ENCODE results near the gene PTPRD.

Gene PTPRD

DNA sequence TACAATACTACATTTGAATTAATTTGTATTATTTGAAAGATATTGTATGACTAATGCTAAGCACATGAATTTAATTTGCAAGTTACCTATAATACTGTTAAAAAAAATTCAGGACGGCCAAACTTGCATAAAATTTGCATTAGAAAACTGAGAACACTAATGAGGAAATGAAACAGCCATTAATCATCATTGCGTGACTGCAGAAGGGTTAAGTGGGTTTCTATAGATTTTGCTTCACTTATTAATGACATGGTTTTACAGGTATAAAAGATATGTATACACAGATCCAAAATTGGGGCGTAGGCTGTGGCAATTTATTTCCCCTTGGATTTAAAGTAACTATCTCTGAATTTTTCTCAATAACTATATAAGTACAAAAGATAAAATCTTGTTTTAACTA, 882.6 kb downstream of the PTPRD start:
- no peak overlapping the region for H3K4me3 ChIP-seq (ENCODE audit: low read length)
- TF ChIP-seq ZNF274 (IDR thresholded peaks at IDR 0.05; ENCODE audit: low read depth, low read length), result no peak

DNA sequence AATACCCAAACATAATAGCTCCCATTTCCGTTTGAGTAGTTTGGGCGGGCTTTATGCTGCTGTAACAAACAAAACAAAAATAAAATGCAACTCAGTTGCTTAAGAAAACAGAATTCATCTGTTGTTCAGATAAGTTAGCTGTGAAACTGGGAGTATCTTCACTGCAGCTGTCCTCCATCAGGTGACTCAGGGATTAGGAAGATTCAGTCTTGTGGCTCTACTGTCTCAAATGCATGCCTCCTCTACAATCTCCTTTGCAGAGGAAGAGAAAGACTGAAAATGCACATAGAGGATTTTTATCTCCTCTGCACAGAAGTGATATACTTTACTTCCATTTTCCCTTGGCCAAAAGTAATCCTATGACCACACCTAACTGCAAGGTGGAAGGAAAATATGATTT, 883.7 kb downstream of the PTPRD start:
- H3K4me3 ChIP-seq (ENCODE audit: low read length), result no peak overlapping the region
- TF ChIP-seq ZNF274 (IDR thresholded peaks at IDR 0.05; ENCODE audit: low read depth, low read length), result no peak

DNA sequence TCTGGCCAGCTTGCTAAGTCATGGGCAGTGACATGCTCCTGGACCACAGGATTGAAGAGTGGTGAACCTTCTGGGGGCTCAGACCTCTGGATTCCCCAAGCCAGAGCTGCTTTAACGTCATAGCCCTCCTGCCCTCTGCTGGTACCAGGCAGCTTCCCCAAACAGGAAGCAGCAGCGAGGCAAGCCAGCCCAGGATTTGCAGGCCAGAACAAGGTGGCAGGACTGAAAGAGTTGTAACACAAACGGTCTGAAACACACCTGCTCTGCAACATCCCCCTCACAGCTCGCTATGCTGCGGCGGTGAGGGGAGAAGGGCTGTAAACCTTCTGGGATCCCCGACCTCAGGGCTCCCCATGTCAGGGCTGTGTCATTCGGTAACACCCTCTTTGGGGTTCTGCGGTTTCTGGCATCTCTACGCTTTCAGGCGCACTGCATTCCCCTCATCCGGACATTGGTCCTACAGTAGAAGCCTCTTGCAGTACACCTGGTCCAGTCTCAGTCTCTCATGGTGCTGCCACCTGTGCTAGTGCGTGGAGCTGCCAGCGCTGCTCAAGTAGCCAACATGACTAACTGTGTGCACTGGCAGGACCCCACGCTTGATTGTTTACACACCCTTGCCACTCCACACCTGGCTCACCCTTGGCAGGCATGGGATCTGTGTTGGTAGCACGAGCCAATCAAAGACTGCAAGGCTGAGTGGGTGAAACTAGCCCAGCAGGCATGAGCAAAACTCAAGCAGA, 893.3 kb downstream of the PTPRD start:
- H3K4me3 ChIP-seq (ENCODE audit: low read length), result no peak overlapping the region
- no peak for TF ChIP-seq ZNF274 (IDR thresholded peaks at IDR 0.05; ENCODE audit: low read depth, low read length)

DNA sequence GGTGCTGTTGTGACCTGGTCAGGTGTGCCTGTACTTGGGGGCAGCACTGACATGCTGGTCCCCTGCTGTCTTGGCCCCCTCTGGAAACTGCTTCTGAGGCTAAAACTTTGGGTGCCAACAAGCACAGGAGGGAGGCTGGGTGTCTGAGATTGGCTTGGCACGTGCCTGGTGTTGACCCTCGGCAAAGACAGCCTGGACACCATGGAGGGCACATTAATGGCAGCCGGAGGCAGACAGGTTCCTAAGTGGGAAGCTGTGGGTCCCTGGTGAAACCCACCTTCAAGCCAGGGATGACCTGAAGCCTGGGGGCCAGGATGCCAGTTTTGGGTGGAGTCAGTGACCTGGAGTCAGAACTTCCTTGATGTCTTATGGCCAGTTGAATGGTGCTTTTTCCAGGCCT, 894.1 kb downstream of the PTPRD start:
- TF ChIP-seq ZNF274 (IDR thresholded peaks at IDR 0.05; ENCODE audit: low read depth, low read length), result no peak
- no peak overlapping the region for H3K4me3 ChIP-seq (ENCODE audit: low read length)

DNA sequence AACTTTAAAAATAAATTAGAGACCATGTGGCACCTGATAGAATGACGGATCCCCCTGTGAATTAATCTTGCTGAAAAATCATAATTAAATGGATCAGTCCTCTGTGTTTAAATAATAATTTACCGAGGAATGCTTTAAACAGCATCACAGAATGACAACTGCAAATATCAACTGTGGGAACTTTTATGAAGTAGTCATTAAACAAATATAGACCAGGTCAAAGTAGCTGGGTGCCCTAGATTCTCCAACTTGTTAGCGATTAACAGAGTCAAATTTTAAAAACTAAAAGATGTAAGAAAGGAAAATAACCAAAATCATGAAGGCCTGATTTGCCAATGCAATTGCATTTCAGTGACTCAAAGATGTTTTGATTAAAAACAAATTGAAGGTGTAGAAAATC, 933.4 kb downstream of the PTPRD start:
- no peak overlapping the region for H3K4me3 ChIP-seq (ENCODE audit: low read length)
- no peak for TF ChIP-seq ZNF274 (IDR thresholded peaks at IDR 0.05; ENCODE audit: low read depth, low read length)

DNA sequence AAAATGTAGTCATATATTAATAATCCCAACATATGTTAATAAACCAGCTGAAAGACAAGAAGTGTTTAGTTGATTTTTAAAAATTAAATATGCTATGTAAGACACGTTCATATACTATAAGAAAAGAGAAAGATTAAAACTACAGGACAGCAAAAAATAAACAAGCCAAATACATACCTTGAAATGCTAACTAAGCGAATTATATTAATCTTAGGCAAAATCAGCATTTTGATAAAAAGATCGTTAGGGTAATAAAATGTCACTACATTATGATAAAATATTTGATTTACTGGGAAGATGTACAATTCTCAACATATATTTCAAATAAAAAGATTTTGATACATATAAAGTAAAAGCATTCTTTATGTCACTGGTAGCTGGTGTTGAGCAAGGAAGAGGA, 938.3 kb downstream of the PTPRD start:
- H3K4me3 ChIP-seq (ENCODE audit: low read length), result no peak overlapping the region
- TF ChIP-seq ZNF274 (IDR thresholded peaks at IDR 0.05; ENCODE audit: low read depth, low read length), result no peak

DNA sequence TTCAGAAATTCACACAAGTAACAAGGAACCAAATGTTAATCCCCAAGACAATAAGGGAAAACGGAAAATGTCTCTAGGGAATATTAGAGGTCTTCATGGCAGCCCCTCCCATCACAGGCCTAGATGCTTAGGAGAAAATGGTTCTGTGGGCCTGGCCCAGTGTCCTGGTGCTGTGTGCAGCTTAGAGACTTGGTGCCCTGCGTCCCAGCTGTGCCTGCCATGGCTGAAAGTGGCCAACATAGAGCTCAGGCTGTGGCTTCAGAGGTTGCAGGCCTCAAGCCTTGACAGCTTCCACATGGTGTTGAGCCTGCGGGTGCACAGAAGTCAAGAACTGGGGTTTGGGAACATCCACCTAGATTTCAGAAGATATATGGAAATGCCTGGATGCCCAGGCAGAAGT, 942.3 kb downstream of the PTPRD start:
- TF ChIP-seq ZNF274 (IDR thresholded peaks at IDR 0.05; ENCODE audit: low read depth, low read length), result no peak
- H3K4me3 ChIP-seq (ENCODE audit: low read length), result no peak overlapping the region

DNA sequence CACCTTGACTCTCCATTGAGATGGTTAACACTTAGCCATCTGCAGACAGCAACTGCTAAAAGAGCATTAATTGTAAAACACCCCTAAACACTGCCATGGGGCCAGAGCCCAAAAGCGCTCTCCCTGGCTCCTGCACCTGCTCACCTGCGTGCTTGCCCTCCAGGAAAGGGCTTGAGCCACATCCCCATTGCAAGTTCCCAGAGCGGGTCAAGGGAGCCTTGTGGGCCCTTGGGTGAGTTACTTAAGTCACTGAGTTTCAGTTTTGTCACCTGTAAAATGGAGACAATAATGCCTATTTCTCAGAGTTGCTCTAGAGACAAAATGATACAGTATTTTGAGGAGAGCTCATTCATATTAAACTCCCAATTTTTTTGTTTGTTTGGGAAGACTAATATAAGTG, 967.8 kb downstream of the PTPRD start:
- no peak overlapping the region for H3K4me3 ChIP-seq (ENCODE audit: low read length)
- TF ChIP-seq ZNF274 (IDR thresholded peaks at IDR 0.05; ENCODE audit: low read depth, low read length), result no peak

DNA sequence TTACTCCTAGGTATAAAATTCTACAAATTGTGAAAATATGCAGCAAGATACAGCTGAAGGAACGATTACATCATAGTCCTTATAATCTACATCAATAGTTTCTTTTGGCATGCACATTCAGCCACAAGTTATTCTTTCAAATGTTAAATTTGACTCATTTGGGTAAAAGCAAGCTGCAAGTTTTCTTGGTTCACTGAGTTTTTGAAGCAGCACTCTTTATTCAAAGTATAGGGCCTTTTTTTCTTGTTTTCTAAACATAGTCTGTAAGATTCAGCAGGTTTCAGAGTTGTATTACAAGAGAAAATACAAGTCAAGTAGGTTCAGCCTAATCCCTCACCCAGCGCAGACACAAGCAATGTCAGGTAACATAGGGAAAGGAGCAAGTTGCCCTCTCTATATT, 981.5 kb downstream of the PTPRD start:
- TF ChIP-seq ZNF274 (IDR thresholded peaks at IDR 0.05; ENCODE audit: low read depth, low read length), result no peak
- H3K4me3 ChIP-seq (ENCODE audit: low read length), result no peak overlapping the region

DNA sequence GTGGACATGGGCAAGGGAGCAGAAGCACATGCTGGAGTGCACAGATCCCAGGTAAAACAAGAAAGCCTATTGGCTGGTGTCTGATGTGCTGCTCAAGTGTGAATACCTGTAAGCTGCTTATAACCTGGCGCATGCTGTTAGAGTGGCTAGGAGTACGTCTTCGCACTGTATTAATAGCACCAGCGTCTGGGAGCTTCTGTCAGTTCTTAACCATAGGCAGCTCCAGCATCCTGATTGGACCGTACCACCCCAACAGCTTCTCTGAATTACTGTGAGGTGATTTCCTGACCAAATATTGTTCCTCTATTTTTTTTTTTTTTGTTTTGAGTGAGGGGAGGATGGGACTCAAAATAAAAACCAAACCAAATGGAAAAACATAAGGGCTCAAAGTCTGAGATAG, 987.6 kb downstream of the PTPRD start:
- no peak overlapping the region for H3K4me3 ChIP-seq (ENCODE audit: low read length)
- no peak for TF ChIP-seq ZNF274 (IDR thresholded peaks at IDR 0.05; ENCODE audit: low read depth, low read length)

DNA sequence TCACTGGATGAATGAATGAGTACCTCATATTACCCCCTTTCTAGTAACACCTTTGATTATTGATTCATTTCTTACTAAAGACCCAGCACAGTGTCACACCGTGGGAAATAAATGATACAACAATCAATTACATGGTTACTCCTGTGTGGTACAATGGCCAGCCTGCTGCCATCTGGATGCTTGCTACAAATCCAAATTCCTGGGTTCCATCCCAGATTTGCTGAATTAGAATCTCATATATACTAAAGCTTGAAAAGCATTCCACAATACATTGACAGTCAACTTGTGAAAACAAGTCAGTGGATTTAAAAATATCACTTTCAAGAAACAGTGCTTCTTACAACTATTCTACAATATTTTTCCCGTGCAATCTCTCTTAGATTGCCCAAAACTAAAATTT, 989.3 kb downstream of the PTPRD start:
- no peak overlapping the region for H3K4me3 ChIP-seq (ENCODE audit: low read length)
- no peak for TF ChIP-seq ZNF274 (IDR thresholded peaks at IDR 0.05; ENCODE audit: low read depth, low read length)

DNA sequence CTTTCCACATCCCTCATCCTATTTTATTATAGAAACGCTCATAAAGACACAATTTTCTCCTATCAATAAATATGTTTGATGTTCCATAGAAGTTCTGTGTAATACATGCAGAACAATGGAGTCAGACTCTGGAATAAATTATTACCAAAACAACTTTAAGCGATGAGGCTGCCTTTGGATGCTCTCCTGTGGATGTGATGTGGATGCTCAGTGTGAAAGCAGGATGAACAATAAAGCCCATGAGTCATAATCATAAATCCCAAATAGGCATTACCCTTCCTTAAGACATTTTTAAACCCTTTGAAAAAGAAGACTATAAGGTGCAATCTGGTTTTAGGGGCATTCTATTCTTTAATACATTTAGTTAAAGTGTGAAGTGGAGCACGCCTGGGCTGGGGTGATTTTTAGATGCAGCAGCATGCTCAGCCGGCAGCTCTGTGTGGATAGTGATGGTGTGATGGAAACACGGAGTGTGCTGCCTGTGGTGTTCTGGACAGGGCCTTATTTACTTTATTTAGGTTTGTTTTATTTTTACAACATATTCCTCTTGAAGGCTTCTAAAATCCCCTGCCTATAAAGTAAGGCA, 991.4 kb downstream of the PTPRD start:
- no peak for TF ChIP-seq ZNF274 (IDR thresholded peaks at IDR 0.05; ENCODE audit: low read depth, low read length)
- H3K4me3 ChIP-seq (ENCODE audit: low read length), result no peak overlapping the region

DNA sequence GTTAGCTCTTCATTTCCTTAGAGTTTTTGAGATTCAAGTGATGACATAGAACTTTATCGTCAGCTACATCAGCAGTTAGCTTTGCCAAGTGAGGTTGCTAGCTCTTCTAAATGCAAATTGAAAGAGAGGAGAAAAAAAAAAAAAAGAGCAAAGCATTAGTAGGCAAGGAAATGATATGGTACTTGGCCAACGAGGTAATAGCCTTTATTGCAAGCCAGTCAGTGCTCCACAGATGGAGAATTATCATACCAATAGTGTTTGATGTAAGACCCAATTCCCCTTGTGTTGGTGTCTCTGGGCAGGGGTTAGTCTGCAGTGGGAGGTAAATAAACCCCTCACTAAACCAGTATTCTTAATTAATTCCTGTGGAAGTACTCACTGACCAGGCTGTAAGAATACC, 992.1 kb downstream of the PTPRD start:
- TF ChIP-seq ZNF274 (IDR thresholded peaks at IDR 0.05; ENCODE audit: low read depth, low read length), result no peak
- H3K4me3 ChIP-seq (ENCODE audit: low read length), result no peak overlapping the region

DNA sequence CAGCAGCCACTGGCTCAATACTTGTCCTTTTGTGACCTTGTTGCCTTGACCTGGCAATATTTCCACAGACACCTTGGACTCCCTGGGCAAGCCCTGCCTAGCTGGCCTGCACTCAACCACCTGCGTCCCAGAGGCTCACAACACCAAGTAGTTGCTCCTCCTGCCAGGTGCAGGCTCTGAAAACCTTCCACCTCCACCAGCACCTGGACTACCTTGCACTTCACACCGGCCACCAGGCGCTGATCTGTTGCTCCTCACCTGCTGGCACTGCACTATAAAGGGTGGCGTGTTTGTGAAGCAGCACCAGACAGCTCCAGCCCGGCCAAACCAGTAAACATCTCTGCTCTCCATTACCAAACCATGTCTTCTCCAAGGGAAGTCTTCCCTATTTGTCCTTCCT, 997.7 kb downstream of the PTPRD start:
- H3K4me3 ChIP-seq (ENCODE audit: low read length), result no peak overlapping the region
- no peak for TF ChIP-seq ZNF274 (IDR thresholded peaks at IDR 0.05; ENCODE audit: low read depth, low read length)

DNA sequence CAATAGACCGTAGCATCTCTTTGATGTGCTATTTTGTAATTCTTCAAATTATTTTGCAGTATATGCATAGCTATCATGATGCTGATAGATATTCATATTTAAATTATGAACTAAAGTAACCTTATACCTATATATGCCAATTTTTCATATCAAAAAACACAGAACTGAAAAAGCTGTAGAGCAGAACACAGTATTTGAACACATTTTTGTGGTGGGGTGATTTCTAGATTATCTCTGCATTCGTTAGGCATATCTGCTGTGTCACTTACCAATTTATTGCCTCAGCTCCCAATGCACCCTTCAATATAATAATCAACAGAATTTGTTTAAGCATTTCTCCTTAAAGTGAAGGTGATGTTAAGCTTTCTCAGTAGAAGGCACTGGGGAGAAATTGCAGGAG, 998.2 kb downstream of the PTPRD start:
- no peak overlapping the region for H3K4me3 ChIP-seq (ENCODE audit: low read length)
- no peak for TF ChIP-seq ZNF274 (IDR thresholded peaks at IDR 0.05; ENCODE audit: low read depth, low read length)

DNA sequence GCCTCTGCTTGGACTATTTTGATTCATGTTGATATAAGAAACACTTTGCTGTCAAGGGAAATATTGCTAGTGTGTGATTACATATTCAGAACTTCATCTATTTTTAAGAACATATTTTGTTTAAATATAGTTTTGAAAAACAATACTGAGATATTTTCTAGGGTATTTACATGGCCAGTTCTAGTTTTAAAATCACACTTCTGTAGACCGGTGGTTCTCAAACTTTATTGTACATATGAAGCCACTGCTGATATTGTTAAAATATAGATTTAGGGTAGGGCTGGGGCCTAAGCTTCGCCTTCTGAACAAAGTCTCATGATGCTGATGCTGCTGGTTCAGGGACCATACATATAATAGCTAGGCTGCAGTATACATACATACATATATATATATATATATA, 1000.0 kb downstream of the PTPRD start:
- TF ChIP-seq ZNF274 (IDR thresholded peaks at IDR 0.05; ENCODE audit: low read depth, low read length), result no peak
- no peak overlapping the region for H3K4me3 ChIP-seq (ENCODE audit: low read length)

Data from GM08714 (cell line).